SK-N-SH treated with all-trans-retinoic acid at 6 μM for 48 hours (cell line): ENCODE data around the gene TBC1D16.

Experiments
- BACH2 ChIP-seq: fragments of 250-450 bp; sonication (Bioruptor Pico); IDR thresholded peaks from 2 replicates; pipeline ENCODE4 v1.9.0; 2021; ENCODE audit warnings: mild to moderate bottlenecking, borderline replicate concordance
- GLIS3 ChIP-seq: fragments of 250-450 bp; sonication (Bioruptor Pico); IDR thresholded peaks from 2 replicates; pipeline ENCODE4 v1.5.0; 2020; ENCODE audit warnings: mild to moderate bottlenecking, moderate library complexity
- ISL1 ChIP-seq: fragments of 250-450 bp; sonication (Bioruptor Pico); IDR thresholded peaks from 2 replicates; pipeline ENCODE4 v2.1.2; 2022; ENCODE audit warnings: mild to moderate bottlenecking, moderate library complexity
- RARB ChIP-seq: fragments of 250-450 bp; sonication (Bioruptor Pico); IDR thresholded peaks from 2 replicates; pipeline ENCODE4 v1.8.0; 2021; ENCODE audit warnings: mild to moderate bottlenecking, moderate library complexity
- SNAI2 ChIP-seq: fragments of 250-450 bp; sonication (Bioruptor Pico); IDR thresholded peaks from 2 replicates; pipeline ENCODE4 v1.5.0; 2020; ENCODE audit warnings: mild to moderate bottlenecking, moderate library complexity
- TCF4 ChIP-seq: fragments of 250-450 bp; sonication (Bioruptor Pico); IDR thresholded peaks from 2 replicates; pipeline ENCODE4 v1.8.0; 2021; ENCODE audit warnings: mild to moderate bottlenecking, moderate library complexity, borderline replicate concordance
- ZC3H10 ChIP-seq: fragments of 250-450 bp; sonication (Bioruptor Pico); IDR thresholded peaks from 2 replicates; pipeline ENCODE4 v1.5.1; 2021; ENCODE audit warnings: mild to moderate bottlenecking, moderate library complexity
- ZFP3 ChIP-seq: fragments of 250-450 bp; sonication (Bioruptor Pico); IDR thresholded peaks from 2 replicates; pipeline ENCODE4 v1.5.0; 2020; ENCODE audit warnings: mild to moderate bottlenecking, moderate library complexity
- ZNF565 ChIP-seq: fragments of 450-650 bp; formaldehyde crosslinking; conservative IDR thresholded peaks from 2 replicates; pipeline ENCODE4 v1.5.0; 2020; ENCODE audit warnings: low read depth, mild to moderate bottlenecking, moderate library complexity
- ZNF8 ChIP-seq: fragments of 450-650 bp; formaldehyde crosslinking; IDR thresholded peaks from 2 replicates; pipeline ENCODE4 v1.5.0; 2020; ENCODE audit warnings: mild to moderate bottlenecking, moderate library complexity
- TF ChIP-seq, protein P1 (sequence below): fragments of 250-450 bp; sonication (Bioruptor Pico); IDR thresholded peaks from 2 replicates; pipeline ENCODE4 v1.8.0; 2020; ENCODE audit warnings: mild to moderate bottlenecking, moderate library complexity, borderline replicate concordance
- TF ChIP-seq, protein P2 (sequence below): fragments of 250-450 bp; sonication (Bioruptor Pico); IDR thresholded peaks from 2 replicates; pipeline ENCODE4 v1.8.0; 2021; ENCODE audit warnings: low read depth, mild to moderate bottlenecking, moderate library complexity, borderline replicate concordance

DNA sequence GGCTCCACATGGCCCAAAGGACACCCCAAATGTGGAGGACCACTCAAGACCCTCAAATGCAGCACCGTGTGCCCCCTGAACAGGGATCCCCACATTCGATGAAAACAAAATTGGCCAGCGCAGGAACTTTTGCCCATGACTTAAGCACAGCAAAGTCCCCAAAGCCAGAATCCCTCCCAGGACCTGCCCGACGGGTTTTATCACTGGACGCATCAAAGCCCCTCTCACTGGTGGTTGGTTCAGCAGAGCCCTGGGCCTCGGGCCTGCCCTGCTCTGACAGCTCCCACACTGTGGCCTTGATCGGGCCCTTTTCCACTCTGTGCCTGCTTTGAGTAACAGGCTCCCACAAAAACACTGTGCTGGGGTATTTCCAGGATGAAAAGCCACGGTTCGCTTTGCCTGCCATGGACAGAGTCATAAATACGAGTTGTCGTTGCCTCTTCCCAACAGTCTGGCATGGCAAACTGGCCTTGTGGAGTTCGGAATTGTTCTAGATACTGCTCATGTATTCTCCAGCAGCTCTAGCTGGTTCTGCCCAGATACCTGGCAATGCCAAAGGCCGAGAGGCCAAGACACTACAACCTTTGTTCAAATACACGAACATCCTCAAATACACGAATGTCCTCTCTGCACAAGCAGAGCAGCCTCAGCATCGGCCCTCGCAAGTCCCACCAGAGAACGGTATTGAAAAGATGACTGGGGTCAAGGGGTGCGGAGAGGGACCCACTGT, 46.4 kb downstream of the TBC1D16 start:
- no peak for TF ChIP-seq TCF4 (CRISPR knock-in tag)
- TF ChIP-seq ZNF8 (CRISPR knock-in tag) = no peak
- TF ChIP-seq, protein P1, sequence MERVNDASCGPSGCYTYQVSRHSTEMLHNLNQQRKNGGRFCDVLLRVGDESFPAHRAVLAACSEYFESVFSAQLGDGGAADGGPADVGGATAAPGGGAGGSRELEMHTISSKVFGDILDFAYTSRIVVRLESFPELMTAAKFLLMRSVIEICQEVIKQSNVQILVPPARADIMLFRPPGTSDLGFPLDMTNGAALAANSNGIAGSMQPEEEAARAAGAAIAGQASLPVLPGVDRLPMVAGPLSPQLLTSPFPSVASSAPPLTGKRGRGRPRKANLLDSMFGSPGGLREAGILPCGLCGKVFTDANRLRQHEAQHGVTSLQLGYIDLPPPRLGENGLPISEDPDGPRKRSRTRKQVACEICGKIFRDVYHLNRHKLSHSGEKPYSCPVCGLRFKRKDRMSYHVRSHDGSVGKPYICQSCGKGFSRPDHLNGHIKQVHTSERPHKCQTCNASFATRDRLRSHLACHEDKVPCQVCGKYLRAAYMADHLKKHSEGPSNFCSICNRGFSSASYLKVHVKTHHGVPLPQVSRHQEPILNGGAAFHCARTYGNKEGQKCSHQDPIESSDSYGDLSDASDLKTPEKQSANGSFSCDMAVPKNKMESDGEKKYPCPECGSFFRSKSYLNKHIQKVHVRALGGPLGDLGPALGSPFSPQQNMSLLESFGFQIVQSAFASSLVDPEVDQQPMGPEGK (CRISPR knock-in tag) = no peak
- no peak for TF ChIP-seq ISL1 (CRISPR knock-in tag)
- TF ChIP-seq, protein P2, sequence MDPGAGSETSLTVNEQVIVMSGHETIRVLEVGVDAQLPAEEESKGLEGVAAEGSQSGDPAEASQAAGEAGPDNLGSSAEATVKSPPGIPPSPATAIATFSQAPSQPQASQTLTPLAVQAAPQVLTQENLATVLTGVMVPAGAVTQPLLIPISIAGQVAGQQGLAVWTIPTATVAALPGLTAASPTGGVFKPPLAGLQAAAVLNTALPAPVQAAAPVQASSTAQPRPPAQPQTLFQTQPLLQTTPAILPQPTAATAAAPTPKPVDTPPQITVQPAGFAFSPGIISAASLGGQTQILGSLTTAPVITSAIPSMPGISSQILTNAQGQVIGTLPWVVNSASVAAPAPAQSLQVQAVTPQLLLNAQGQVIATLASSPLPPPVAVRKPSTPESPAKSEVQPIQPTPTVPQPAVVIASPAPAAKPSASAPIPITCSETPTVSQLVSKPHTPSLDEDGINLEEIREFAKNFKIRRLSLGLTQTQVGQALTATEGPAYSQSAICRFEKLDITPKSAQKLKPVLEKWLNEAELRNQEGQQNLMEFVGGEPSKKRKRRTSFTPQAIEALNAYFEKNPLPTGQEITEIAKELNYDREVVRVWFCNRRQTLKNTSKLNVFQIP (CRISPR knock-in tag) = no peak
- no peak for TF ChIP-seq BACH2
- no peak for TF ChIP-seq SNAI2 (CRISPR knock-in tag)
- no peak for TF ChIP-seq ZC3H10
- TF ChIP-seq ZFP3 (CRISPR knock-in tag) = no peak
- no peak for TF ChIP-seq GLIS3 (CRISPR knock-in tag)
- no peak for TF ChIP-seq RARB (CRISPR knock-in tag)
- TF ChIP-seq ZNF565 (CRISPR knock-in tag) = no peak
